ENCODE results near the gene PCDHA13. TPM values are rescaled to one million over a fixed set of nuclear protein-coding genes. Genes with fewer than 3 reads are reported as not detected.

The PCDHA13 gene
- total and polyA plus RNA-seq, 2 donors (not counting 1 experiment from before 2014, with no cell fraction given): 0.02 to 0.33 TPM

GRCh38 chr5:140855772-140856674 lies 25.9 kb upstream of the PCDHA13 start, which contains the start of gene PCDHA10:
Gene PCDHA10 (plus strand): TSS chr5:140855897. CDS start chr5:140856049, 152 bp downstream.
- Histone ChIP-seq H3K4me2 (ENCODE audit: extremely low read depth, insufficient read depth, low read length) (no peak within 1 kb of the TSS), H3K9ac (ENCODE audit: insufficient read depth, low read length) (no peak within 1 kb of the TSS), H2AFZ (ENCODE audit: low read length) (peak within 1 kb of the TSS; percentile 30), H3K9me3 (ENCODE audit: control insufficient read depth, insufficient read depth, low read depth, low read length) (no peaks in the 10 kb centered on the region), H4K20me1 (ENCODE audit: control insufficient read depth, extremely low read depth, insufficient read depth, low read length) (no peaks in the 10 kb centered on the region), H3K79me2 (ENCODE audit: control insufficient read depth, insufficient read depth, low read length) (no peaks in the 10 kb centered on the region), H3K27ac (ENCODE audit: insufficient read depth, low read length) (no peak within 1 kb of the TSS), H3K27me3 (ENCODE audit: control insufficient read depth, insufficient read depth, low read length) (no peaks in the 10 kb centered on the region), H3K4me3 (replicated peaks in 1 of 4; ENCODE audit: control extremely low read depth in 1 of 4, insufficient read depth in 1 of 4, low read depth in 3 of 4, low read length in 4 of 4) (peak within 1 kb of the TSS in 1 of 4 experiments; percentile 30), H3K36me3 (ENCODE audit: control insufficient read depth, insufficient read depth, low read length) (no peaks in the 10 kb centered on the region), H3K4me1 (ENCODE audit: control insufficient read depth, extremely low read depth, insufficient read depth, low read length) (no peaks in the 10 kb centered on the region)
- no peak for TF ChIP-seq CTCF (conservative IDR thresholded peaks at IDR 0.05 in 1 of 2, IDR thresholded peaks at IDR 0.05 in 1 of 2; ENCODE audit: low read depth in 1 of 2, low read length in 2 of 2)
- no peak for TF ChIP-seq EZH2 (IDR thresholded peaks at IDR 0.05; ENCODE audit: low read length, missing control alignments)
- DNase-seq (ENCODE audit: low read depth in 2 of 2): peak in 1 of 2 donors; percentile 2

GRCh38 chr5:140857177-140857986 lies 24.5 kb upstream of the PCDHA13 start:
- no peaks in the 10 kb centered on the region for H3K9me3 ChIP-seq (ENCODE audit: control insufficient read depth, insufficient read depth, low read depth, low read length)
- no peak overlapping the region for H3K4me2 ChIP-seq (ENCODE audit: extremely low read depth, insufficient read depth, low read length)
- H3K36me3 ChIP-seq (ENCODE audit: control insufficient read depth, insufficient read depth, low read length): no peaks in the 10 kb centered on the region
- no peak overlapping the region for H3K9ac ChIP-seq (ENCODE audit: insufficient read depth, low read length)
- H2AFZ ChIP-seq (ENCODE audit: low read length): no peak overlapping the region
- H3K27ac ChIP-seq (ENCODE audit: insufficient read depth, low read length): no peak overlapping the region
- no peaks in the 10 kb centered on the region for H4K20me1 ChIP-seq (ENCODE audit: control insufficient read depth, extremely low read depth, insufficient read depth, low read length)
- TF ChIP-seq EZH2 (IDR thresholded peaks at IDR 0.05; ENCODE audit: low read length, missing control alignments) (no peak), CTCF (conservative IDR thresholded peaks at IDR 0.05 in 1 of 2, IDR thresholded peaks at IDR 0.05 in 1 of 2; ENCODE audit: low read depth in 1 of 2, low read length in 2 of 2) (no peak)
- DNase-seq (ENCODE audit: low read depth in 2 of 2): no peak
- H3K4me3 ChIP-seq (replicated peaks in 1 of 4; ENCODE audit: control extremely low read depth in 1 of 4, insufficient read depth in 1 of 4, low read depth in 3 of 4, low read length in 4 of 4): no peak overlapping the region
- H3K79me2 ChIP-seq (ENCODE audit: control insufficient read depth, insufficient read depth, low read length): no peaks in the 10 kb centered on the region
- no peaks in the 10 kb centered on the region for H3K27me3 ChIP-seq (ENCODE audit: control insufficient read depth, insufficient read depth, low read length)
- H3K4me1 ChIP-seq (ENCODE audit: control insufficient read depth, extremely low read depth, insufficient read depth, low read length): no peaks in the 10 kb centered on the region

- Histone ChIP-seq H3K27me3 (ENCODE audit: control insufficient read depth, insufficient read depth, low read length) (no peaks in the 10 kb centered on the region), H3K79me2 (ENCODE audit: control insufficient read depth, insufficient read depth, low read length) (no peaks in the 10 kb centered on the region), H2AFZ (ENCODE audit: low read length) (no peak overlapping the region), H3K9me3 (ENCODE audit: control insufficient read depth, insufficient read depth, low read depth, low read length) (no peaks in the 10 kb centered on the region), H4K20me1 (ENCODE audit: control insufficient read depth, extremely low read depth, insufficient read depth, low read length) (no peaks in the 10 kb centered on the region), H3K4me1 (ENCODE audit: control insufficient read depth, extremely low read depth, insufficient read depth, low read length) (no peaks in the 10 kb centered on the region), H3K9ac (ENCODE audit: insufficient read depth, low read length) (no peak overlapping the region), H3K4me2 (ENCODE audit: extremely low read depth, insufficient read depth, low read length) (no peak overlapping the region), H3K27ac (ENCODE audit: insufficient read depth, low read length) (no peak overlapping the region), H3K36me3 (ENCODE audit: control insufficient read depth, insufficient read depth, low read length) (no peaks in the 10 kb centered on the region), H3K4me3 (replicated peaks in 1 of 4; ENCODE audit: control extremely low read depth in 1 of 4, insufficient read depth in 1 of 4, low read depth in 3 of 4, low read length in 4 of 4) (no peak overlapping the region)
- no peak for TF ChIP-seq CTCF (conservative IDR thresholded peaks at IDR 0.05 in 1 of 2, IDR thresholded peaks at IDR 0.05 in 1 of 2; ENCODE audit: low read depth in 1 of 2, low read length in 2 of 2)
- no peak for TF ChIP-seq EZH2 (IDR thresholded peaks at IDR 0.05; ENCODE audit: low read length, missing control alignments)
- DNase-seq (ENCODE audit: low read depth in 2 of 2): no peak
Observed at GRCh38 chr5:140857987-140858240, 24.0 kb upstream of the PCDHA13 start.

Data from fibroblast of lung (primary cell).